ENCODE data around the gene ST13. TPM values are rescaled to one million over a fixed set of nuclear protein-coding genes. Genes with fewer than 3 reads are reported as not detected.

Gene ST13
- total and polyA plus RNA-seq, 2 of the 4 experiments (the other 2 are of a cell fraction) = 115 to 235 TPM

GRCh38 chr22:40799008-40799407, 57.4 kb downstream of the ST13 start:
- Histone ChIP-seq H3K4me1 (ENCODE audit: control insufficient read depth, insufficient read depth, low read length) (peaks cover 12% of the 10 kb centered on the region), H3K36me3 (ENCODE audit: control insufficient read depth, insufficient read depth, low read length) (no peaks in the 10 kb centered on the region), H2AFZ (replicated peaks; ENCODE audit: low read length, poor library complexity) (no peak overlapping the region), H4K91ac (ENCODE audit: insufficient read depth, low read depth, low read length) (no peak overlapping the region), H2BK120ac (ENCODE audit: low read depth, low read length) (no peak overlapping the region), H3K23ac (ENCODE audit: low read depth, low read length) (no peak overlapping the region), H3K9ac (ENCODE audit: low read depth, low read length) (no peak overlapping the region), H3K4me3 (ENCODE audit: insufficient read depth, low read depth, low read length) (no peak overlapping the region), H3K4ac (ENCODE audit: low read depth, low read length) (no peak overlapping the region), H2BK5ac (ENCODE audit: low read depth, low read length, poor library complexity, severe bottlenecking) (no peak overlapping the region), H2AK9ac (replicated peaks; ENCODE audit: low read depth, low read length, poor library complexity) (no peak overlapping the region), H3K9me1 (ENCODE audit: insufficient read depth, low read length) (peaks cover 11% of the 10 kb centered on the region), H3K27me3 (ENCODE audit: control insufficient read depth, insufficient read depth, low read length) (no peaks in the 10 kb centered on the region), H4K5ac (ENCODE audit: low read depth, low read length) (no peak overlapping the region), H3K9me3 (ENCODE audit: control insufficient read depth, insufficient read depth, low read length) (no peaks in the 10 kb centered on the region), H2AK5ac (ENCODE audit: low read depth, low read length) (no peak overlapping the region), H3K14ac (replicated peaks; ENCODE audit: low read depth, low read length) (no peak overlapping the region), H2BK20ac (ENCODE audit: low read depth, low read length) (no peak overlapping the region), H2BK15ac (ENCODE audit: low read depth, low read length) (no peak overlapping the region), H3K56ac (ENCODE audit: extremely low read depth, insufficient read depth, low read length) (no peak overlapping the region), H3K27ac (ENCODE audit: insufficient read depth, low read length) (no peak overlapping the region), H4K8ac (ENCODE audit: low read depth in 2 of 2, low read length in 2 of 2) (no peak overlapping the region), H3K4me2 (ENCODE audit: low read depth, low read length) (no peak overlapping the region), H3K79me1 (ENCODE audit: low read depth in 1 of 2, low read length in 2 of 2) (peaks cover 11 to 33% of the 10 kb centered on the region in 2 experiments), H4K20me1 (ENCODE audit: insufficient read depth, low read length) (0 out of 2 replicates have a peak, but pooled peaks cover 4% of the 10 kb centered on the region), H3K18ac (ENCODE audit: low read depth, low read length) (no peak overlapping the region)
- in situ Hi-C loops (cut with MboI; ENCODE audit: low sequenced_read_pairs) = no loop called here
- no peak for ATAC-seq (ENCODE audit: low read depth)
- ChIA-PET CTCF (no interaction called here), POLR2A (ENCODE audit: unreplicated experiment) (no interaction called here)
- intact Hi-C loops (cut with micrococcal nuclease) = no loop called here
- TF ChIP-seq FOS (IDR thresholded peaks at IDR 0.05; ENCODE audit: low read depth, low read length) (no peak), MAZ (IDR thresholded peaks at IDR 0.05; ENCODE audit: borderline replicate concordance, low read depth, low read length) (no peak), MXI1 (IDR thresholded peaks at IDR 0.05; ENCODE audit: borderline replicate concordance, low read depth, low read length) (no peak), RCOR1 (IDR thresholded peaks at IDR 0.05; ENCODE audit: insufficient replicate concordance, low read length) (no peak), MAFK (IDR thresholded peaks at IDR 0.05; ENCODE audit: low read depth, low read length) (no peak), USF2 (IDR thresholded peaks at IDR 0.05; ENCODE audit: low read depth, low read length) (no peak), RAD21 (IDR thresholded peaks at IDR 0.05; ENCODE audit: low read length) (no peak), POLR2A (IDR thresholded peaks at IDR 0.05; ENCODE audit: low read depth, low read length) (no peak), CHD1 (IDR thresholded peaks at IDR 0.05; ENCODE audit: low read depth, low read length) (no peak), RFX5 (IDR thresholded peaks at IDR 0.05; ENCODE audit: low read depth, low read length) (no peak)
- dilution Hi-C loops (cut with HindIII; ENCODE audit: low sequenced_read_pairs, unreplicated experiment) = no loop called here
- DNase-seq = no peak
- no CpG with 5 or more reads among the region's 3 CpGs for WGBS, 2 experiments (ENCODE audit: extremely low coverage in 2 of 2, insufficient read length in 1 of 2)
- no TSS peak for BruUV-seq (replicated peaks)
